OCI-LY7 (cell line): ENCODE data around the gene CDK6. TPM values are rescaled to one million over a fixed set of nuclear protein-coding genes. Genes with fewer than 3 reads are reported as not detected.

Source experiments
- BruUV-seq: library from RNA; stranded (reverse); fragments of 400-500 nt; replicated peaks from 2 replicates; lab custom pipeline; 2021; lab: Mats Ljungman, UMichigan
- CTCF ChIA-PET: fragments of 300-600 bp; sonication (Branson Sonifier 250); formaldehyde crosslinking; loops from one replicate; lab custom pipeline; 2022; ENCODE audit warnings: antibody characterized with exemption; ENCODE audit not compliant: unreplicated experiment; lab: Charles Lee
- POLR2A ChIA-PET: fragments of 300-600 bp; sonication (Branson Sonifier 250); formaldehyde crosslinking; loops from one replicate; lab custom pipeline; 2022; ENCODE audit warnings: antibody characterized with exemption; lab: Charles Lee
- DNase-seq: peaks from one replicate; pipeline ENCODE4 v3.0.0-alpha.2; 2015; ENCODE audit warnings: low spot score
- H2AFZ ChIP-seq: fragments of 200-600 bp; sonication (generic), shearing (Covaris generic); 2 replicates; pipeline ENCODE4 v1.6.1; 2014; ENCODE audit warnings: mild to moderate bottlenecking, antibody characterized with exemption, low read length, moderate library complexity
- H3K27ac ChIP-seq: fragments of 200-600 bp; sonication (generic); 2 replicates; pipeline ENCODE4 v1.5.1; 2014; ENCODE audit warnings: mixed run types, low read depth, mild to moderate bottlenecking, moderate library complexity, low read length, inconsistent platforms; ENCODE audit not compliant: poor library complexity, severe bottlenecking
- H3K36me3 ChIP-seq: fragments of 200-600 bp; sonication (generic); 2 replicates; pipeline ENCODE4 v1.6.1; 2014; ENCODE audit warnings: mild to moderate bottlenecking, antibody characterized with exemption, low read length, moderate library complexity, mixed read lengths; ENCODE audit not compliant: insufficient read depth
- H3K4me1 ChIP-seq: fragments of 200-600 bp; sonication (generic); 2 replicates; pipeline ENCODE4 v1.5.1; 2014; ENCODE audit warnings: mild to moderate bottlenecking, low read length; ENCODE audit not compliant: insufficient read depth, poor library complexity, severe bottlenecking
- H3K4me2 ChIP-seq: fragments of 200-600 bp; sonication (generic); 2 replicates; pipeline ENCODE4 v1.6.1; 2014; ENCODE audit warnings: mild to moderate bottlenecking, low read length
- H3K4me3 ChIP-seq: fragments of 200-600 bp; sonication (generic); 2 replicates; pipeline ENCODE4 v1.5.1; 2014; ENCODE audit warnings: mild to moderate bottlenecking, low read depth, low read length; ENCODE audit not compliant: poor library complexity, severe bottlenecking
- H3K79me2 ChIP-seq: fragments of 200-600 bp; sonication (generic); 2 replicates; pipeline ENCODE4 v1.6.1; 2016; ENCODE audit warnings: low read depth, mild to moderate bottlenecking, low read length, moderate library complexity, mixed read lengths; ENCODE audit not compliant: insufficient read depth
- H3K9me2 ChIP-seq: fragments of 200-600 bp; sonication (generic); 2 replicates; pipeline ENCODE4 v1.6.1; 2016; ENCODE audit warnings: mild to moderate bottlenecking, low read length, mixed read lengths; ENCODE audit not compliant: insufficient read depth
- H3K9me3 ChIP-seq: fragments of 200-600 bp; sonication (generic); 2 replicates; pipeline ENCODE4 v1.6.1; 2014; ENCODE audit warnings: mild to moderate bottlenecking, mixed run types, low read length, mixed read lengths
- H4K20me1 ChIP-seq: fragments of 200-600 bp; sonication (generic); 2 replicates; pipeline ENCODE4 v1.6.1; 2014; ENCODE audit warnings: mild to moderate bottlenecking, antibody characterized with exemption, low read length, moderate library complexity, mixed read lengths; ENCODE audit not compliant: insufficient read depth
- EZH2phosphoT487 ChIP-seq: fragments of 200-600 bp; sonication (generic); IDR thresholded peaks from 2 replicates; pipeline ENCODE4 v1.6.1; 2018; ENCODE audit warnings: low read depth, borderline replicate concordance, mild to moderate bottlenecking, mixed run types, antibody characterized with exemption, low read length, moderate library complexity, mixed read lengths
- intact Hi-C: fragments of 100-400 bp; cut with micrococcal nuclease; formaldehyde crosslinking; loops from one replicate; pipeline ENCODE4 v1.10.0; 2022; ENCODE audit not compliant: unreplicated experiment
- total RNA-seq, 2 experiments: library from RNA; depleted of rRNA in 1 of 2; stranded (reverse); fragments of >200 nt in 1 of 2; shearing (Covaris generic) in 1 of 2; gene quantifications; 2 replicates each; pipeline ENCODE4 v1.2.3, GENCODE V29; 2014 to 2022
- TF ChIP-seq, protein P1 (sequence below): fragments of 200-600 bp; sonication (generic); conservative IDR thresholded peaks from 2 replicates; pipeline ENCODE4 v1.5.1; 2014; ENCODE audit warnings: mild to moderate bottlenecking, antibody characterized with exemption, low read length, moderate library complexity, mixed read lengths

The CDK6 gene
- total RNA-seq, 2 experiments from 2014 or later = 35.5 to 44.1 TPM

DNA sequence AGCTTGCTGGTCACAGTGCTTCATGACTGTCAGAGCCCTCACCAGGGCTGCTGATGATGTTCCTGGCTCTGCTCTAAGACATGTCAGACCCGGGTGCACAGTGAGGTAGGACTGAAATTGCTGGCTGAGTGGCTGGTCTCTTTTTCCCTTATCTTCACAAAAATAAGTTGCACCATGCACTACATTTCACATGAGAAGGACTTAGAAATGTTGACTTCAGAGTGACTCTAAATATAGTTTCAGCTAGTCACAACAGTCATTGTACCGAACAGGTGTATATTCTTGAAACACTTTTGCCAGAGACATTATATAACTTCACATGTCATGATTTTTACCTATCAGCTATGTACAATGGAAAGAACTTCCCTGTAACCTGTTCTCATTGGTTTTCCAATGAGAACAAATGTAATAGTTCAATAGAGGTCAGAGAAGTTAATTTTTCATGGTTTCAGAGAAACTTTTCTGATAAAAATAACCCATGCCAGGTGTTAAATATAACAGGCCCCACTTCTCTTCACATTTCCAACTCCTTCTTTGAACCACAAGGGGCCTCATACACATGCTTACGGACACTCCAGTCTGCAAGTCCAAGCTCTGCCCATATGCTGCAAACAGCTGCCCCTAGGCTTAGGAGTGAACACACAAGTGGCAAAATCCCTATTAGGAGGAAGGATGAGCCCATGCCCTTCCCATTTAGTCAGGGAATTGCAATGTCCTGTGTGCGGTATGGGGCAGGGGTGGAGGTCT is 115.6 kb downstream of the CDK6 start:
- H2AFZ ChIP-seq = no peak overlapping the region
- no peak overlapping the region for H3K4me3 ChIP-seq
- no peaks in the 10 kb centered on the region for H3K79me2 ChIP-seq
- no peaks in the 10 kb centered on the region for H3K9me3 ChIP-seq
- no TSS peak for BruUV-seq
- ChIA-PET POLR2A (interaction anchor here (0.6 to 1.1 kb wide), 6 partner anchors 22 to 1736 kb away, joined by 3 to 6 read pairs (median 4); no protein-coding TSS in a partner anchor), CTCF (no interaction called here)
- H3K4me1 ChIP-seq = peaks cover 24% of the 10 kb centered on the region
- TF ChIP-seq EZH2phosphoT487 = no peak
- TF ChIP-seq, protein P1, sequence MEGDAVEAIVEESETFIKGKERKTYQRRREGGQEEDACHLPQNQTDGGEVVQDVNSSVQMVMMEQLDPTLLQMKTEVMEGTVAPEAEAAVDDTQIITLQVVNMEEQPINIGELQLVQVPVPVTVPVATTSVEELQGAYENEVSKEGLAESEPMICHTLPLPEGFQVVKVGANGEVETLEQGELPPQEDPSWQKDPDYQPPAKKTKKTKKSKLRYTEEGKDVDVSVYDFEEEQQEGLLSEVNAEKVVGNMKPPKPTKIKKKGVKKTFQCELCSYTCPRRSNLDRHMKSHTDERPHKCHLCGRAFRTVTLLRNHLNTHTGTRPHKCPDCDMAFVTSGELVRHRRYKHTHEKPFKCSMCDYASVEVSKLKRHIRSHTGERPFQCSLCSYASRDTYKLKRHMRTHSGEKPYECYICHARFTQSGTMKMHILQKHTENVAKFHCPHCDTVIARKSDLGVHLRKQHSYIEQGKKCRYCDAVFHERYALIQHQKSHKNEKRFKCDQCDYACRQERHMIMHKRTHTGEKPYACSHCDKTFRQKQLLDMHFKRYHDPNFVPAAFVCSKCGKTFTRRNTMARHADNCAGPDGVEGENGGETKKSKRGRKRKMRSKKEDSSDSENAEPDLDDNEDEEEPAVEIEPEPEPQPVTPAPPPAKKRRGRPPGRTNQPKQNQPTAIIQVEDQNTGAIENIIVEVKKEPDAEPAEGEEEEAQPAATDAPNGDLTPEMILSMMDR = peak; percentile 35; the same call in 1 of the 2 replicates
- no peaks in the 10 kb centered on the region for H3K9me2 ChIP-seq
- peak; percentile 29 for DNase-seq
- intact Hi-C loops = no loop called here
- peaks cover 27% of the 10 kb centered on the region for H3K36me3 ChIP-seq
- no peaks in the 10 kb centered on the region for H4K20me1 ChIP-seq
- H3K27ac ChIP-seq = peak overlapping the region; percentile 7
- peak overlapping the region; percentile 24 for H3K4me2 ChIP-seq

DNA sequence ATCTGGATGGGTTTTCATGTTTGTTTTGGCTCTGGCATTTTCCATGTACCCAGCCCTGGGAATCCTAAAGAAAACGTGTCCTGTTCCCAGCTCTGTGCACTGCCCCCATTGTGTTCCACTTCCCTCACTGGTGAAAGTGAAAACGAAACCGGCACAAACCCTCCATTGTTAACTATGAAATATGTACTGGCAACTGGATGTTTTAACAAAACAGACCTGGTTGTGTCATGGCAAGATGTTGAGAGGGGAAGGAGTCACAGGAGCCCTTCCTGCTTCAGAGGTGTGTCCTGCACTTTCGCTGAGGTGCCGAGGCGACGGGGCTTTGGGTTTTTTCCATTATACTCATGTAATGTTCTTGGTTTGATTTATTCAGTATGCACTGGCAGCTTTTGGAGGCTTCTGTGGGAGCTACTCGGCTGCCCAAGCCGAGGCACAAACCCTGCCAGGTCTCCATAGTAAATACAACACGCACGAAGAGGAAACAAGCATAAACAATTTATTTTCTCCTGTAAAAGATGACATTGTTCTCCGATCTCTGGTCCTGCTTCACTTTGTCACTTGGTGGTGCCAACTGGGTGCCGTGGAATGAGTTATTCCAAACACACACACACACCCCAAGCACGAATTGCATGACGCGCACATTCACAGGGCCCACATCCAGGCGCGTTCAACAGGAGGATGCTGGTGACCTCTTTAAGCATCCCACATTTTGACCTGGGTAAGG is 118.2 kb downstream of the CDK6 start:
- ChIA-PET POLR2A (interaction anchor here (0.6 to 1.6 kb wide), 3 partner anchors 25 to 209 kb away, joined by 3 to 5 read pairs (median 3); no protein-coding TSS in a partner anchor), CTCF (no interaction called here)
- Histone ChIP-seq H3K4me1 (peaks cover 24% of the 10 kb centered on the region), H3K9me3 (no peaks in the 10 kb centered on the region), H3K36me3 (peaks cover 6% of the 10 kb centered on the region; the same call in 1 of the 2 replicates), H2AFZ (no peak overlapping the region), H3K79me2 (no peaks in the 10 kb centered on the region), H3K4me2 (peak overlapping the region; percentile 53), H3K4me3 (peak overlapping the region; percentile 32), H3K27ac (no peak overlapping the region), H4K20me1 (no peaks in the 10 kb centered on the region), H3K9me2 (no peaks in the 10 kb centered on the region)
- peak; percentile 45 for DNase-seq
- BruUV-seq = no TSS peak
- TF ChIP-seq, protein P1 = no peak
- TF ChIP-seq EZH2phosphoT487 = no peak
- intact Hi-C loops = loop anchor here (5.0 kb wide), 1 partner anchor 49 kb away; no protein-coding TSS in a partner anchor
